GM23248 (cell line): ENCODE data around the gene ATP5ME.

Experiments
- EZH2 ChIP-seq: fragments of 200-600 bp; sonication (generic); IDR thresholded peaks from 2 replicates; pipeline ENCODE4 v1.6.1; 2018; ENCODE audit warnings: antibody characterized with exemption, mild to moderate bottlenecking; ENCODE audit not compliant: insufficient read depth, poor library complexity, severe bottlenecking
- EZH2phosphoT487 ChIP-seq: fragments of 200-600 bp; sonication (generic); IDR thresholded peaks from 2 replicates; pipeline ENCODE4 v1.6.1; 2018; ENCODE audit warnings: antibody characterized with exemption, moderate library complexity, mild to moderate bottlenecking, low read depth; ENCODE audit not compliant: insufficient read depth

GRCh38 chr4:678331-679103 lies 4.4 kb upstream of the ATP5ME start:
- TF ChIP-seq EZH2: no peak
- TF ChIP-seq EZH2phosphoT487: no peak
